Stromal cell of bone marrow (primary cell): ENCODE data around the gene PDCD11.
A peak's percentile ranks its signal among the peaks of the same experiment; 100 is the strongest.
"Not testable (repeated sequence)": the region's sequence is repeated elsewhere in the genome, so short reads cannot be mapped to it uniquely, and the experiment has no call there.

ENCODE experiments used
- DNase-seq: peaks from one replicate; pipeline ENCODE4 v3.0.0-alpha.2; 2012; ENCODE audit warnings: low read depth

PDCD11 gene

DNA sequence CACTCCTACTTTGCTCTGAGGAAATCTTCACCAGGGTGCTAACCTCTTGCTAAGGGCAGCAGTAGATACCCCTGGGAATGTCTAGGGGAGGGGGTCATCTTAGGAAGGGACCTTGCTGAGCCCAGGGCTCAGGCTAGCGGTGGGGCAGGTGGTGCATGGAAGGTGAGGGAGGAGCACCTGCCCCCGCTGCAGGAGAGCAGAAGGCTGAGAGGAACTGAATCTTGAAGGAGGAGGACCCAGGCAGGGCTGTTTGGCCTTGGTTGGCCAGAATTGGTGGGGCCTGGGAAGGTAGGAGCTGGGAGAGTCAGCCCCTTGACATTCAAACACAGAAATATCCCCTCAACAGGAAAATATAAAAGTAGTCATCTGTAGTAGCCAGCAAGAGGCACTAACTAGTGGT lies 75.6 kb downstream of the PDCD11 start:
- DNase-seq: no peak

DNA sequence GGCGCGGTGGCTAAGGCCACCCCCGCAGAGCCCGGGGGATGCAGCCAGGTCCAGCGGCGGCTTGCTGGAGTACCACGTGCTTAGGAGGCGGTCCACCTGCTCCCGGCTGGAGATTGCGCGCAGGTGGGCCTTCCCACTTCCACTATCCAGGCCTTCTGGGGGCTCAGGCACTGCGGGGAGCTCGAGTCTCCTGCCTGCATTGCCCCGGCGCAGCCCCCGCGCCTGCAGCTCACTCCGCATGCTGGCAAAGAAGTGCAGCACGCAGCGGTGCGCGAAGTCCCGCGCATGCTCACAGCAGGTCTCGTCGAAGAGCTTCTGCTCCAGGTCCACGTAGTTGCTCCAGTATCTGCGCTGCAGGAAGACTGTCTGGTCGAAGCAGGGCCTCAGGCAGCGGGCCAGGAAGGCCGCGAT lies 76.8 kb downstream of the PDCD11 start:
- no peak for DNase-seq

DNA sequence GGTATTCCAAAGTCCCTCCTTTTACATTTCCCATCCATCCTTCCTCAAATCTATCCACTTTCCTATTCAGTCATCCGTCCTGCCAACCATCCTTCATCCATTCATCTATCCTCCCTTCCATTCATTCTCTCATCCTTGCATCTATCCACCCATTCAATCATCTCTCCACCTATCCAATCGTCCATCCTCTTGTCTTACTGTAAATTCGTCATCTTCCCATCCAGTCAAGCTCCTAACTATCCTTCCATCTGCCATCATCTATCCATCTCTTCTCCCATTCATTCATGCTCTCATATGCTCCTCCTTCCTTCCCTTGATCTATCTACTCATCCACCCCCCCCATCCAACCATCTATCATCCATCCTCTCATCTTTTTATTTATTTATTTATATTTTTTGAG lies 77.7 kb downstream of the PDCD11 start:
- no peak for DNase-seq

DNA sequence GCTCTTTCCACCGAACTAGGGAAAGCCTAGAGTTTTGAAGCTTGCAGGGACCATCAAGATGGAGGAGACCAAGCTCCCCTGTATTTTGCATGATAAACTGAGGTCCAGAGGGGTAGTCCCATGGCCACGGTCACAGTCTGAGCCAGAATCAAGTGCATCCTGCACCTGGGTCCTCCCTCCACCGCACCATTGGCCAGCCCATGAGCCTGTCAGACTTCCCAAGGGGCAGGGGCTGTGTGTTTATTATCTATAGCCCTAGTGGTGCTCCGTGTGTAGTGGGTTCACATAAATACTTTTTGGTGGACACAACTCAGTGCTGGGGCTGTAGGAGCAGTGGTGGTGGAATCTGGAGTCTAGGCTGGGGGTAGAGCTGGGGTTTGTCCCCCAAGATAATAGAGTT lies 79.0 kb downstream of the PDCD11 start:
- DNase-seq: no peak

DNA sequence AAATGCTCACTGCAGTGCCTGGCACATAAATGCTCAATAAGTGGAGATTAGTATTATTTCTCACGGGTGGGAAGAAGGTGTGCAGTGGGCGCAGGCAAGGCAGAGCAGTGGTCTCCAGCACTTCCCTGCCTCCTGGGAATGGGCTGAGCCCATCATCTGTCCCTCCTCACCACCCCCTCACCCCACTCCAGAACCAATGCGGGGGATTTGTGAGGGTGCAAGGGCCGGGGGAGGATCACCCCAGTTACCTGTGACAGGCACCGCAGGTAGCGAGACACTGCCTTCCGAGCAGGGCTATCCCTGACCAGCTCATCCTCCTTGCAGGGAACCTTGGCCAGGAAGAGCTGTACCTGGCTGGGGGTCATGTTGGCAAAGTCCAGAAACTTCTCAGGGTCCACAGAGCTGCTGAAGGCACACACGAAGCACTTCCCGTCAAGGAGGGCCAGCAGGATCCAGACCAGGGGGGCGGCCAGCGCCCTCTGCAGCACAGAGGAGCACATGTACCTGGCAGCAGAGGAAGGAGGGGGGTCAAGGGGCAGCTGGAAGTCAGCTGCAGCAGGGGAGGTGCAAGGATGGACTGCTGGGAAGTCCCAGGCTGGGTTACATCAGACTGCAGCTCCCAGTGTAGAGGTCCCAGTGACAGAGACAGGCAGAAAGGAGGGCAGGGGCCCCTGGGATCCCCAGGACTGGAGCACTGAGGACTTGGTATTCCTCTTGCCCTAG lies 79.8 kb downstream of the PDCD11 start:
- DNase-seq: no peak

DNA sequence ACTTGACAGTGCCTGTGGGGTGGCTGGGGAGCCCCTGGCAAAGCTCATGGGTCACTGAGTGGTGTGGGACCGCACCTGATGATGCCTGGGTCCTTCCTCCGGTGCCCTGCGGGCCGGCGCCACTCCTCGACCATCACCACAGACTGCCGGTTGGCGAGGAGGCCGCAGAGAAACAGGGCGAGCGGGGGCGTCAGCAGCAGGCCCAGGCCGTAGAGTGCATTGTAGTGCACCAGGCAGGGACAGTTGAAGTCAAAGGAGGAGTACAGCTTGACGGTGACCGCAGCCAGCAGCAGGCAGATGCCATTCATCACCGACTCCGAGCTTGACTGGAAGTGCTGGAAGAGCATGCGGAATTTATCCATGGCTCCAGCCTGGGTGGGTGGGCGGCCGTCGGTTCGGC lies 82.2 kb downstream of the PDCD11 start:
- no peak for DNase-seq

DNA sequence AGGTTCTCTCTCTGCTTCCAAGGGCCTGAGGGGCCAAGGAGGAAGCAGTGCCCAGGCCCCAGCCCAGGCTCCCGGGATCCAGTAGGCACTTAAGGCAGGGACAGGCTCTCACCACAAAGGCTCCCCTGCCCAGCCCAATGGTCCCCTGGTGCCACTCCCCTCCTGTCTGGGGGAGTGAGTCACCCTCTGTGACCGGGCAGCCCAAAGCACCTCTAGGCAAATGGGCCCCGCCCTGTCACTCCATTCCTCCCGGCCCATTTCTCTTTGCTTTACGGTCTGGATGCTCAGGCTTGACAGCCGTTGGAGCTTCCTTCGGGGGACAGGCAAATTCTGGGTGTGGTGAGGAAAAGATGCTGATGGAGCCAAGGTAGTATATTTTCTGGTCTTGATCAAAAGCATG lies 82.7 kb downstream of the PDCD11 start, which contains the start of gene CALHM3:
CALHM3 (minus strand) TSS at position 106 of the 400 bp plus-strand sequence. CDS start 208 bp downstream, outside the sequence.
- no peak for DNase-seq

DNA sequence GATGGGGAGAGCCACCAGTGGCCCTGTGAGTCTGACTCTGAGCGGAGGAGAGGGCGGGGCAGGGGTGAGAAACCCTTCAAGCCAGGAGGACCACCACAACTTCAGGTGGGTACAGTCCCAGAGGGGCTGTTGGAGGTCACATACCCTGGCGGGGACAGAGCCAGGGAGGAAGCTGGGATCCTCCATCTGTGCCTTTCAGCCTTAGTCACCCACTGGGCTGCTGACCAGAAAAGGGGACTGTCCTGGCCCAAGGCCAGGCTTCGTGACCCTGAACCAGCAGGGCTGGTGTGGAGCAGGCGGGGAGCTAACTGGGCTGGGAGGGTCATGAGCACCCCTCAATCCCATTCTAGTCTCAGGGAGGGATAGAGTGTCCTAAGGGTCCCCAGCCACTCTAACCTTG lies 84.1 kb downstream of the PDCD11 start:
- no peak for DNase-seq

DNA sequence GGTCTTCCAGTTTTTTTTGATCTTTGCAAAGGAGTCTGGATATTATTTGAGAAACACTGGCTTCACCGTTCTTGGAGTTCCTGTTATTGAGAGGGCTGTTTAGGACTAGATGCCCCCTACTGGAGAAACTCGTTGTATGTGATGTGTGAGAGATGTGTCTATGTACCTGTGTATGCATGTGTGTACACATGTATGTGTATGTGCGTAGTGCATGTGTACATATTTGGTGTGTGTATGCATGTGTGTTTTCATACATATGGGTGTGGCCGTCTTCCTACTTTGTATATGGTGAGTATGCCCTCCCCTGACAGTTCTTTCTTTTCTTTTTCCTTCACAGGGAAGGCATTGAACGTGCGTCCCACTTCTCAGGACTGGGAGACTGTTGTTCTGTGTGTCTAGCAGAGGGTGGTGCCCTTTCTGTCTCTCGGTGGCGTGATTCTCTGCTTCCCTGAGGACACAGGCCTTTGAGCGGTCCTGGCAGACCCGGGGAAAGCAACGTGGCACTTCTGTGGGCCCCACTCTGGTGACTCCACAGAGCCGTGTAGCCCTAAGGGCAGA lies 85.6 kb downstream of the PDCD11 start:
- DNase-seq: peak; percentile 64

DNA sequence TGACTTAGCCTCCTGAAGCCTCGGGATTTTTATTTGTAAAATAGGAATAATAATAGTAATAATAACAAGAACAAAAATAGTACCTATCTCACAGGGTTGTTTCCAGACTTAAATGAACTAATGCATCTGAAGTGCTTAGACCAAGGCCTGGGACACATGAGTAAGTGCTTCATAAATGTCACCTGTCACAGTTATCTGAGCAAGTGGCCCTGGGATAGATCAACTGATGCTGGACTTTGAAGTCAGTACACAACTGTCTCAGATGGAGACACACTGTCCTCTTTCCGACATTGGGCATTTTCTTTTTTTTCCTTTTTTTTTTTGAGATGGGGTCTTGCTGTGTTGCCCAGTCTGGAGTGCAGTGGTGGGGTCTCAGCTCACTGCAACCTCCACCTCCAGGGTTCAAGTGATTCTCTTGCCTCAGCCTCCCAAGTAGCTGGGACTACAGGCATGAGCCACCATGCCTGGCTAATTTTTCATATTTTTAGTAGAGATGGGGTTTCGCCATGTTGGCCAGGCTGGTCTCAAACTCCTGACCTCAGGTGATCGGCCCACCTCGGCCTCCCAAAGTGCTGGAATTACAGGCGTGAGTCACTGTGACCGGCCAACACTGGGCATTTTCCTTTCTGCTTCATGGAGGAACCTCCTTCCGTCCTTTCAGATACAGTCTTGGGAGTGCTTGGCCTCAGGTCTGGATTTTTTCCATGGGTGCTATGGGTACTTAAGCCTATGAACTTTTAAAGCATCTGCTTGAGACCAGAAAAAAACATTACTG lies 90.4 kb downstream of the PDCD11 start:
- not testable (repeated sequence) for DNase-seq

DNA sequence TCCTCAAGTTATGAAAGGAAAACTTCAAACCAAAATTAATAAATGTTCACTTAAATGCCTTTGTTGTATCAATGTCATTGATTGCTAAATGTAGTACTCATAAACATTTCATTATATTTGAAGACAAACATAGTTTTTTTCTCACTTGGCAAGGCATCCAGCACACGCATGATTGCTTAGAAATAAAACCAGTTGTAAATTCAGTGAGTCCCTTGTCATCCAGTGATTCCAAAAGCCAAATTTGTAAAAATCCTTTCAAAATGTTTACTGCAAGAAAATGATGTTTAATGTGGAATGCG lies 90.9 kb downstream of the PDCD11 start:
- no peak for DNase-seq

DNA sequence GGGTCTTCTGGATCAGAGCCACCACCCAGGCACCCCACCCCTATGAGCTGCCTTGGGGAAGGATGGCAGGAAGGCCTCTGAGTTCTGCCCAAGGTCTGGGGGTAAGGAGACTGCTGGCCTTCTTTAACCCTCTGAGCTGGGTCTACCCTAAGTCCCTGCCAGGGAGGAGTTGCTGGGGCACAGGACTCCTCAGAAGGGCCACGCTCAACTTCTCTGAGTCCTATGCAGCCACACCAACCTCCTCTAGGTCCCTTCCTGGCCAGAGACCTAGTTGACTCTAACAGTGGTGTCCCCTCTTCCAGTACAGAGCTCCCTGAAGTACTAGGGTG lies 94.5 kb downstream of the PDCD11 start:
- no peak for DNase-seq

DNA sequence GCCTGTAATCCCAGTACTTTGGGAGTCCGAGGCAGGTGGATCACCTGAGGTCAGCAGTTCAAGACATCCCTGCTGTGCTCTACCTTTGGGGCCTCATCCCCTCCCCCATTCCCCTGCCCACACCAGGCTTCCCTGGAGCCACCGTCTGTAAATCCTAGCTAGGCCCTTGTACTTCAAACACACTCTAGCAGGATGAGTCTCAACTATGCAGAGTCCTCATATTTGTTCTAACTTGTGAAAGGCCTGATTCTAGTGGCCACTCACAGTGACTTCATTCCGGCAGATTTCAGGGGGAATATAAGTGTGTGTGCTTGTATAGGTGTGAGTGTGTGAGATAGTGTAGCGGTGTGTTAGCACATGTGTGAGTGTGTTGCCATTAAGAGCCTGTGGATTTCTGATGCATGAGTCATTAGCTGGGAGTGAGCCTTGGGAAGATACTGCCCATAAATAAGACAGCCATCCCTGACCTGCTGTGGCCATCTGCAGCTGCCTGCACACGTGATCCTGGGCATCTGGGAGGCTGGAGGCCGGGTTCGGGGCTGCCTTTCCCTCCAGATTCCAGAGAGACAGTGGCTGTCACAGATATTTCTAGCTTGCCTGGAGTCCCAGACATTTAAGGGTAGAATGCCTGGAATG lies 95.4 kb downstream of the PDCD11 start:
- DNase-seq: peak; percentile 33

DNA sequence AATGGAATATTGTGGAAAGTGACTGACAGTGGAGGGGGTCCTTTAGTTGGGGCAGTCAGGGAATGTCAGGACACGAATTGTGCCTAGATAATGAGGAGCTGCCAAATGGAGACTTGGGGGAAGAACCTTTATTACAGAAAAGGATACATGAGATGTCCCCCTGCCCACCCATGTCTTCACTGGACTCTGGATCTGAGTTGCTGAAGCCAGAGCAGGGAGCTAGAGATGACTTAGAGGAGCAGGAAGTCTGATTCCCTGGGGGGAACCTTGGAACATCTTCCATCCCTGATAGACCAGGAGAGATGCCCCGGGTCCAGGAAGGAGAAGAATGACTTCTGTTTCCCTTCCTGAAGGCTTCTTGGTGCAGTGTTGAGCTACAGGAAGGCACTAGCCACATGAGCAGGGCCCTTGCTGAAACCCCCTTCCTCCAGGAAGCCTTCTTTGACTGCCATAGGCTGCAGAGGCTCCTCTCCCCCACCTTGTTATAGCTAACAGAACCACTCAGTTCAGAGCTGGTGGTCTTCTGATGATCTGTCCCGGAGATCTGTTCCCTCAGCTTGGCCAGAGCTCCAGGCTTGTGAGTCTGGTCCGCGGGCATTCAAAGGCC lies 96.3 kb downstream of the PDCD11 start:
- DNase-seq: no peak

DNA sequence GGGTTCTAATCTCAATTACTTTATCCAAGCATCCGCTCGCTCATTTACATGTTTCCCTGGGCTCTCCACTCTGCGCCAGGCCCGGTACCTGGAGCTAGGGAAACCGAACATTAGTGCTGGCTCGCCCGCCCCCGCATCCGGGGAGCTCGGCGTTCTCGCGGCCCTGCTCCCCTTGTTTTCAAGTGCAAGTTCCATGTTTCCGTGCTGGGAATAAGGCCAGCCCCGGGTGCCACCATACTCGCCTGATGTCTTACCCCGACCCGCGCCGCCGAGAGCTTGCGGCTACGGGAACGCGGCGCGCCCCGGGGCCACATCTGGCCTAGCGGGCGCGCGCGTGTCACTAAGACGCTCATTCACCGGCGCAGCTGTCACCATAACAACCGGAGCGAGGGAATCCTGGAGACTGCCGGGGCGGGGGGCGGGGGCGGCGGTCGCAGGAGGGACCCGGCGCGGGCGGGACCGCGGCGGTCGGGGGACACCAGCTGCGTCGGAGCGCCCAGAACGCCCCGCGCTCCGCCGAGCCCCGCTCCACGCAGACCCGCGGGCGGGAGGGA lies 97.0 kb downstream of the PDCD11 start, which contains the start of gene NEURL1:
NEURL1 (plus strand) TSS at position 344 of the 554 bp plus-strand sequence. CDS start 683 bp downstream, outside the sequence.
- DNase-seq: no peak

DNA sequence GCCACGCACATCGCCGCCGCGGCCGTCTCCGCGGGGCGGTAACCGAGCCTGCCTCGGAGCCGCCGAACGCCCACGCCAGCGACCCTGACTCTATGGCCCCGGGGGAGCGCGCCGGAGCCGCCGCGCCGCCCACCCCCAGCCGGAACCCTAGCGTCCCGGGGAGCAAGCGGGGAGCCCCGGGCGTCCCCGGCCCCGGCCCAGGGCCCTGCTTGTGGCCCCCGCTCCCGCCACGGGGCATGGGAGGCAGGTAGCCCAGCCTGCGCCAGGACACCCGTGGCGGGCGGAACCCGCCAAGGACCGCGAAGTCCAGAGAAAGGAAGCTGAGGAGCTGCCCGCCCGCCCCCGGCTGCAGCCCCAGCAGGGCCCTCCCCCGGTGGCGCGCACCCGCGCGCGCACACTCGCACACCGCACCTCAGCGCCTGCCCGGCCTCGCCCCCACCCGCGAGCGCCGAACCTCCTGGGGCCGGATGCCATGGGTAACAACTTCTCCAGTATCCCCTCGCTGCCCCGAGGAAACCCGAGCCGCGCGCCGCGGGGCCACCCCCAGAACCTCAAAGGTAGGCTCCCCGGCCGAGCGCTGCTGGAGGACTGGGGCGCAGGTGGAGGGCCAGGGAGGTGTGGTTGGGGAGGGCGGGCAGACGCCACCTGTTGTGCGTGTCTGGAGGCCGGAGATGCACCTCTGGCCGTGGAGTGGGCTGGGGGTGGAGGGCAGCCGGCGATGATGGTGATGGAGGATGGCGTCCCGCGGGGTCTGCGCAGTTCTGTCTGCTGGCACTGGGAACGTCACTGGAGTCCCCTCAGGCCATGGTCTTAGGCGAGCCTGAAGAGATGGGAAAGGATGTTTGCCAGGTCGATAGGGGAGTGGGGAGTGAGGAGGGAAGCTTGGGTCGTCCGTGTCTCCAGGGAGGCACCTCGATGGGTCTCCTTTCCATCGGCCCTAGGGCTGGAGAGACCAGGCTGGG lies 97.8 kb downstream of the PDCD11 start:
- DNase-seq: no peak

DNA sequence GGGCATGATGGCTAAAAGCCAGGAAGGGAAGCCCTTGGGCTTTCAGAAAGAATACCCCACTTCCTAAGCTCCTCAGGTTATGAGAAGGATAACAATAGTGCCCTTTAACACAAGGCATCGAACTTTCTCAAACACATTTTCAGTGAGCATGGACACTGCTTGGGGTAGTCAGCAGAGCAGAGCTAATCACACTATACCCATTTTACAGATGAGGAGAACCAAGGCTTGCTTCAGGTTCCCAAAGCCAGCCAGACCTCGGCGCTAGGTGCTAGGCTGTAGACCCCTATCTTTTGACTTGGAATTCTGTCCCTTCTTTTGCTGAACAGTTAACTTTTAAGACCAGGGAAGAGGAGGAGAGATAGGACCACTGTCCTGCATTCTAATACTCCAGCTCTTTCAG lies 98.9 kb downstream of the PDCD11 start:
- no peak for DNase-seq
